ENCODE measurements around the gene KRTAP10-1.

DNA sequence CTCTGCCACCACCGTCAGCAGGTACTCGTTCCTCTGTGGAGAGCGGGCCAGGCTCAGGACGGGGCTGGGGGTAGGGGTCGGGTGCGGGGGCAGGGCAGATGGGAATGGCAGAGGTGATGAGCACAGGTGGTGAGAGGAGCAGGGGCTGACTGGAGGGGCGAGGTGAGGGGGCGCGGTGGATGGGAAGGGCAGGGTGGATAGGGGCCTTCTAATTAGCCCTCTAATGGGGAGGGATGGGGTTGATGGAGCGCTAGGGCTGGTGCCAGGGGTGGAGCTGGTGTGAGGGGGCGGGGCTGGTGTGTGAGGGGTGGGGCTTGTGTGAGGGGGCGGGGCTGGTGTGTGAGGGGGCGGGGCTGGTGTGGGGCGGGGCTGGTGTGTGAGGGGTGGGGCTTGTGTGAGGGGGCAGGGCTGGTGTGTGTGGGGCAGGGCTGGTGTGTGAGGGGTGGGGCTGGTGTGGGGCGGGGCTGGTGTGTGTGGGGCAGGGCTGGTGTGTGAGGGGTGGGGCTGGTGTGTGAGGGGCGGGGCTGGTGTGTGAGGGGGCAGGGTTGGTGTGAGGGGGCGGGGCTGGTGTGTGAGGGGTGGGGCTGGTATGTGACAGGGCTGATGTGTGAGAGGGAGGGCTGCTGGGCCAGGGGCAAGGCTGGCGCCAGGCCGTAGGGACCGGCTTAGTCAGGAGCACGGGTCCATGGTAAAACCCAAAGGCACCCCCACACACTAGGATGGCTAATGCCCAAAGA is 5.9 kb downstream of the KRTAP10-1 start:
- TF ChIP-seq GATA2 (IDR thresholded peaks at IDR 0.05; ENCODE audit: low read depth, low read length) = no peak
- TF ChIP-seq GATA3 (IDR thresholded peaks at IDR 0.05; ENCODE audit: low read depth, low read length) = no peak
